Measurements from ENCODE around the gene C1orf105.
"Not testable (repeated sequence)": the region's sequence is repeated elsewhere in the genome, so short reads cannot be mapped to it uniquely, and the experiment has no call there.

C1orf105 gene

GRCh38 chr1:172420385-172420784 lies at the start of gene C1orf105:
Gene C1orf105, plus strand, starts transcription at chr1:172420685. Its CDS starts 201 bp downstream, at chr1:172420886.
- DNase-seq = no peak

- DNase-seq = not testable (repeated sequence)
These were observed 48.8 kb upstream of the C1orf105 start for GRCh38 chr1:172371646-172372045.

GRCh38 chr1:172373864-172374263 lies 46.6 kb upstream of the C1orf105 start:
- DNase-seq = peak; percentile 38

- no peak for DNase-seq
These were observed 45.3 kb upstream of the C1orf105 start for GRCh38 chr1:172375211-172375631.

- DNase-seq = peak; percentile 70
These were observed 44.1 kb upstream of the C1orf105 start for GRCh38 chr1:172376431-172376830.

GRCh38 chr1:172377565-172377964 lies 42.9 kb upstream of the C1orf105 start:
- DNase-seq = no peak

- DNase-seq = no peak
These were observed 42.2 kb upstream of the C1orf105 start for GRCh38 chr1:172378109-172378760.

- DNase-seq = peak; percentile 21
These were observed 39.8 kb upstream of the C1orf105 start for GRCh38 chr1:172380441-172381244.

- no peak for DNase-seq
These were observed 38.5 kb upstream of the C1orf105 start for GRCh38 chr1:172381946-172382345.

- no peak for DNase-seq
These were observed 38.1 kb upstream of the C1orf105 start for GRCh38 chr1:172382406-172382805.

GRCh38 chr1:172382990-172383389 lies 37.5 kb upstream of the C1orf105 start:
- no peak for DNase-seq

- no peak for DNase-seq
These were observed 36.9 kb upstream of the C1orf105 start for GRCh38 chr1:172383536-172383935.

- no peak for DNase-seq
These were observed 35.8 kb upstream of the C1orf105 start for GRCh38 chr1:172384656-172385055.

GRCh38 chr1:172386046-172386445 lies 34.4 kb upstream of the C1orf105 start:
- DNase-seq = no peak

- no peak for DNase-seq
These were observed 32.0 kb upstream of the C1orf105 start for GRCh38 chr1:172388490-172388889.

GRCh38 chr1:172390301-172390682 lies 30.2 kb upstream of the C1orf105 start:
- DNase-seq = no peak

- DNase-seq = peak; percentile 24
These were observed 29.6 kb upstream of the C1orf105 start for GRCh38 chr1:172390683-172391551.

GRCh38 chr1:172391976-172392375 lies 28.5 kb upstream of the C1orf105 start:
- no peak for DNase-seq

- peak; percentile 86 for DNase-seq
These were observed 27.1 kb upstream of the C1orf105 start for GRCh38 chr1:172393354-172393753.

- DNase-seq = peak; percentile 89
These were observed 26.2 kb upstream of the C1orf105 start for GRCh38 chr1:172394141-172394751.

- peak; percentile 10 for DNase-seq
These were observed 25.7 kb upstream of the C1orf105 start for GRCh38 chr1:172394811-172395210.

- no peak for DNase-seq
These were observed 24.9 kb upstream of the C1orf105 start for GRCh38 chr1:172395576-172395975.

GRCh38 chr1:172397221-172397620 lies 23.3 kb upstream of the C1orf105 start:
- peak; percentile 32 for DNase-seq
